SW480 (cell line): ENCODE data around the gene FXYD5.
A peak's percentile ranks its signal among the peaks of the same experiment; 100 is the strongest.

Experiments
- DNase-seq: peaks from one replicate; pipeline ENCODE4 v3.0.0-alpha.2; 2016; ENCODE audit warnings: low spot score

FXYD5 gene

GRCh38 chr19:35154525-35155406 is at the start of gene FXYD5:
Gene FXYD5 (plus strand): TSS chr19:35154735. CDS start chr19:35155551, 816 bp downstream.
- peak; percentile 54 for DNase-seq

DNA sequence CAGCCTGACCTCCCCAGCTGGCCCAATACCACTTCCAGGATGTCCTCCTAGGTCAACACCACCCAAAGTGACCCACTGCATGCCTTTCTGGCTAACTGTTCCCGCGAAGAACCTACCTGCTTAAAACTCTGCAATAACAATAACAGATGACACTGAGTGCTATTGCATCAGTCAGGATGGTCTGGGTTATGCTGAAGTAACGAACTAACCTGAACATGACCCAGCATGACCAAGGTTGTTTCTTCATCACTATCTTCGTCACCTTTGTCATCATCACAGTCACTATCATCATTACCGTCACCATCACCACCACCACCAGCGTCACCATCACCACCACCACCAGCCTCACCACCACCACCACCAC is 49.5 kb upstream of the FXYD5 start:
- no peak for DNase-seq

DNA sequence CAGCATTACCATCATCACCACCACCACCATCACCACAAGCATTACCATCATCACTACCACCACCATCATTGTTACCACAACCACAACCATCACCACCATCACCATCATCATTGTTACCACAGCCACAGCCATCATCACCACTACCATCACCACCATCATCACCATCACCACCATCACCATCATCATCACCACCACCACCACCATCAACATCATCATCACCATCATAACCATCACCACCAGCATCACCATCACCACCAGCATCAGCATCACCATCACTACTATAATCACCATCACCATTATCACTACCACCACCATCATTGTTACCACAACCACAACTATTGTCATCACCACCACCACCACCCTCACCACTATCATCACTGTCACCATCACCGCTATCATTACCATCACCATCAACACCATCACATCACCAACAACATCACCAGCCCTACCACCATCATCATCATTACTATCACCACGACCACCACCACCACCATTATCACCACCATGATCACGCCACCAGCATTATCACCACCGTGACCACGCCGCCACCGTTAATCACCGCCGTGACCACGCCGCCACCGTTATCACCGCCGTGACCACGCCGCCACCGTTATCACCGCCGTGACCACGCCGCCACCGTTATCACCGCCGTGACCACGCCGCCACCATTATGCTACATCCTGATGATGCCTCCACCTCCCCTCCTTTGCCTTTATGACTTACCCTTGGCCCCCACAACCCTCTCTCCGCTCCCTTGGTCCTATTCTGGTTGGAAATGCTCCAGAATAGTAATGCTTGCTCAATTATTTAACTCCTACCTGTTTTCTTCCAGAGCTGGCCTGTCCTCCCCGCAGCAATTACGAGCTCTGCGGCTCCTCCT is 48.9 kb upstream of the FXYD5 start:
- no peak for DNase-seq

DNA sequence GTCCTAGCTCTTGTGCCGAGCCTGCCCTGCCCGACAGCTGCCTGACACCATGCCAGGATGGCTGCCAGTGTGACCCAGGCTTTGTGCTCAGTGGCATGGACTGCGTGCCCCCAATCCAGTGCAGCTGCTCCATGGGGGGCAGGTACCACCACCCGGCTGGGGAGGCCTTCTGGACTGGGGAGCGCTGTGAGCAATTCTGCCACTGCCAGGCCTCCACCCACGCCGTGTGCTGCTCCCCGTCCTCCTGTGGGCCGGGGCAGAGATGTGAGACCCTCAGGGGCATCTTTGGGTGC is 48.3 kb upstream of the FXYD5 start:
- DNase-seq, result no peak

- DNase-seq, result no peak
Measured at GRCh38 chr19:35106898-35107541, 47.5 kb upstream of the FXYD5 start.

DNA sequence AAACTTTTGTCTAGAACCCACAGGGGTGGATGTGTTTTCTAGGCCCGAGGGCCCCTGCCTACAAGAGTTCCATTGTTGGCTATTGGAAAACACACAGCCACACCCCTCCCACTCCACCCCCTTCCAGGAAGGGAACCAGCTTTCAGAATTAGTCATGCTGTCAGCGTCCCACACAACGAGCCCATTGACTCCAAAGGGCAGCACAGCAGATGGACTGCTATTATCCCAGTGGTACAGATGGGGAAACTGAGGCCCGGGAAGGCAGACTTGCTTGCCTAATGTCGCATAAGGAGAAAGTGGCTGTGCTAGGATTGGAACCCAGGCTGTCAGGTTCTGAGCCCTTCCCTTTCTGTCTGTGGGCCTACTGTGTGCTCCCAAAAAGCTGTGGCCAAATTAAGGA is 47.0 kb upstream of the FXYD5 start:
- DNase-seq, result peak; percentile 90

- DNase-seq, result no peak
Measured at GRCh38 chr19:35108730-35109129, 45.8 kb upstream of the FXYD5 start.

DNA sequence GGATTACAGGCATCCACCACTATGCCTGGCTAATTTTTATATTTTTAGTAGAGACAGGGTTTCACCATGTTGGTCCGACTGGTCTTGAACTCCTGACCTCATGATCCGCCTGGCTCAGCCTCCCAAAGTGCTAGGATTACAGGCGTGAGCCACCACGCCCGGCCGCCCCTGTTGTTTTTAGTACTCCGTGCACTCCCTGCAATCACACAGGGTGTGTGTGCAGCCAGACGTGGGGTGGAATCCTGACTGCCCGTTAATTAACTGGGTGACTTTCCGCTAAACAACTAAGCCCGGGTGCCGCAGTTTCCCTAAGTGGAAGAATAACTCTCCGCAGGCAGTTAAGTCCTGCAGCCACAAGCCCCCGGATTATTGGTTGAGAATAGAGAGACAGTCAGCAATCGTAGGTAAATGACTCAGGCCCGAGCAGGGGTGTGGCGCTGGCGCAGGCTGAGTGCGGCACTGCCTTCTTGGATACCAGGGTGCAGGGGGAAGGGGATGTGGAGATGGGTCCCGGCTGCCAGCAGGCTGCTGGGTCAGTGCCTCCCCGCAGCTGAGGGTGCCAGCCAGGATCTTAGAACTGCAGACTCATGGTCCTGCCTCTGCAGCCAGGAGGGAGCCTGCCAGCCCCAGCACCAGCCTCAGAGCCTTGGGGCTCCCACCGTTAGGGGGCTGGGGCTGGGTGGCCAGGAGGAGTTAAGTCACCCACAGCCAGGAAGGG is 45.0 kb upstream of the FXYD5 start:
- no peak for DNase-seq

- no peak for DNase-seq
Measured at GRCh38 chr19:35110974-35111373, 43.6 kb upstream of the FXYD5 start.

- DNase-seq, result no peak
Measured at GRCh38 chr19:35112995-35113688, 41.4 kb upstream of the FXYD5 start.

DNA sequence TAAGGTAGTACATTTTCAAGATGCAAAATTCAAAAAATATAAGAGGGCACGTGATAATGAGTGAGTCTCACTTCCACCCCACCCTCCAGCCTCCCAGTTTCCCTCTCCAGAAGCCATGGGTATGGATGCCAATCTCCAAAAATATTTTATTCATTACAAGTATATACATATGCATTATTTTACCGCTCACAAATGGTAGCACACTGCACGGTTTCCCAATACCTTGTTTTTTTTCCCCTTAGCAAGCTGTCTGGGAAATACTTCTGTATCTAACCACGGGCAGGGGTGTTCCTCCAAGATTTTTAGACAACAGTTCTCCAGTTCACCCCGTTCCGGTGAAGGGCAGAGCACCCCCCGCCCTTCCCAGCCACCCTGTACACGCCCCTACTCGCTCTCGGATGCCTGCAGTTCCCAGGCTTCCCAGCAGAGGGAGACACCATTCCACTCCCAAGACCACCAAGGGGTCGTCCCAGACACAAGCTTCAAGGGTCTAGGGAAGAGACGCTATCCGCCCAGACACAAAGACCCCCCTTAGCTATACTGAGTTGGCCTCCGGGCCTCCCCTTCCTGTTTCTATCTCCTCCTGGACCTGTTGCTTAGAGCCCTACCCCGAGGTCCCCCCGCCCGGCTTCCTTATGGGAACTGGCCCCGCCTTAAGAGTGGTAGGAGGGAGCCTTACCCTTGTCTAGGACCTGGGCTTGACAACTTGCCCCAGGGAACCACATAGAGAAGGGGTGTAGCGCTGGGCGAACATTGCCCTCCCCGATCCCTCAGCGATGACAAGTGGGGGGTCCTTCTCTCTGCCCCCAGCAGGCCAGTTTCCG is 40.0 kb upstream of the FXYD5 start:
- DNase-seq, result peak; percentile 51

DNA sequence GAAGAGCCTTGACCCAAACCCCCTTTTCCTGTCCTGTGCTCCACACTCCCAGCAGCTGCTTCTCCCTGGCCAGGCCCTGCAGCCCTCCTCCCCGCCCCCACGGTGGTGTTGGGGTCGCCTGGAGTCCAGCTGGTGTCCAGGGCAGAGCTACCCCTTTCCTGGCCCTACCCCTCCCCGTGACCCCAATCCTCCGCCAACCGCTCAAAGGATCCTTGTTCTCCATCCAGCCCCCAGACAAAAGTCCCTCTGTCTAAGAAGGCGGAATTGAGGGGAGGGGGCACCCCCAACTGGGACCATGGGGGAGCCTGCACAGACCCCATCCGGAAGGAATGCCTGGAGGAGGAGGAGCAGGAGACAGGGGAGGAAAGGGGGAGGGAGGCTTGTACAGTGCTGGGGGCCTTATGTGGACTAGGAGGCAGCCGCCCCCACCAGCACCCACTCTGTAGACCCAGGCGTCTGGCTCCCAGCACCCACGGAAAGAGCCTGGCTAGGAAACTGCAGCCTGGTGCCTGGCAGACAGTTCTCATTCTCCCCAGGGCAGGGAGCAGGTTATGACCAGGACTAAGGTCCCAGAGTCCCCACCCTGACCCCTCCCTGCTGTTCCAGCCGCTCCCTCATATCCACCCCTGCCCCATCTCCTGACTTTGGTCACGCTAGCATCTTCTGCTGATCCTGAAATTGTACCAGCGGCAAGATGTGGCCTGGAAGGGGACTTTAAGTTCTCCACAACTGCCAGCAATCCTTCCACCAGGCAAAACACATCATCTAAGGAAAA is 39.2 kb upstream of the FXYD5 start, which contains the start of gene FXYD3:
Gene FXYD3 (plus strand): TSS at position 647 of the 775 bp plus-strand sequence. CDS start 3,554 bp downstream, outside the sequence.
- no peak for DNase-seq

- peak; percentile 53 for DNase-seq
Measured at GRCh38 chr19:35116072-35116801, 38.3 kb upstream of the FXYD5 start.

DNA sequence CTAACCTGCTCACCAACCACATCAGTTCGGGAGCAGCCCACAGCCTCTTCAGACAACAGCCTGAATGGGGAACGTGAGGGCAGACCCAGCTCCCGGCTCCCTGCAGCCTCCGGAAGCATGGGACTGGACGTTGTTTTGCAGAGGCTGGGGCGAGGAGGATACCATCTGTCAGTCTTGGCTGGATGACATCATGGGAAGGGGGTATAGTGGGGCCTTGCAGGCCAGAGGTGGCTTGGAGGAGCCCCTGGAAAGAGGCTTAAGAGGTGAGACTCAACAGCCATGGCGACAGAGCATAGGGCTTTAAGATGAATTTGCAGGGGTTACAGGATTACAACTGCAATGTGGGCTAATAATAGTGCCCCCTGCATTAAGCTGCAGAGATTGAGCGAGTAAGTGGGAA is 37.4 kb upstream of the FXYD5 start:
- DNase-seq, result no peak

DNA sequence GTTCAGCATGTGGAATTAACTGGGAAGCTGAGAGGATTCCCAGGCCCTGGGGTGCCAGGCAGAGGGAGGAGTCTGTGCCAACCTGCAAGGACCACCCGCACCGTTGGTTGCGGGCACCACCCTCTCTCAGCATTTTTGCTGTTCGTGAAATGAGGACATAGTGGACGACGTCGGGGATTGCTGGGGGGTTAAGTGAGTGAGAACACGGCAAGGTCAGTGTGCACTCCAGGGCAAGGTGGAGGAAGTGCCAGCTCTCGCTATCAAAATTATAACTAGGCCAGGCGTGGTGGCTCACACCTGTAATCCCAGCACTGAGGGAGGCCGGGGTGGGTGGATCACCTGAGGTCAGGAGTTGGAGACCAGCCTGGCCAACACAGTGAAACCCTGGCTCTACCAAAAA is 36.7 kb upstream of the FXYD5 start:
- no peak for DNase-seq

DNA sequence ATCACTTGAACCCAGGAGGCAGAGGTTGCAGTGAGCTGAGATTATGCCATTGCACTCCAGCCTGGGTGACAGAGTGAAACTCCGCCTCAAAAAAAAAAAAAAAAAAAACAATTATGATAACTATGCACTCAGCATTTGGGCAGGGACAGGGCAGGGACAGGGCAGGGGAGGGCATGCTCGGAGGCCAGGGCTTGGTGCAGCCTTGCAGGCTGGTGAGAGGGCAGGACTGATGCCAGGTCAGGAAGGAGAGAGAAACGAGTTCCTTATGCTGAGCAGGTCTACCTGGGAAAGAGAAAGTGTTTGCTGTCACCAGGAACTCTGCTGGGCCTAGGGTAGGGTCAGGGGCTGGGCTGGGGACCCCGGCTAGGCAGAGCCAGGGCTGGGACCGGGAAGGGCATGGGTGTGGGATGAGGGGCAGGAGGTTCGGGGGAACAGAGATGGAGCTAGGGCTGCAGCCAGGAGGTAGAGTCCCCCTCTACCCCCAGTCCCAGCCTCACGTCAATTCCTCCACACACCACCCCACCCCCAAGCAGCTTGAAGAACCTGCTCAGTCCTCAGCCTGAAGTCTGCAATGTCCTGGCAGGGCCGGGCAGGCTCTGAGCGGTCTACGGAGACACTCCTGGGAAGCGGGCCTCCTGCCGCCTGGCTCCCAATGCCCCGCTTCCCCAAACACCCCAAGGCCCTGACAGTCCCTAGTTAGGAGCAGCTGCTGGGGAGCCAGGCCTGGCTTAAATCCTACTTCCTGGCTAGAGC is 36.1 kb upstream of the FXYD5 start:
- DNase-seq, result no peak

DNA sequence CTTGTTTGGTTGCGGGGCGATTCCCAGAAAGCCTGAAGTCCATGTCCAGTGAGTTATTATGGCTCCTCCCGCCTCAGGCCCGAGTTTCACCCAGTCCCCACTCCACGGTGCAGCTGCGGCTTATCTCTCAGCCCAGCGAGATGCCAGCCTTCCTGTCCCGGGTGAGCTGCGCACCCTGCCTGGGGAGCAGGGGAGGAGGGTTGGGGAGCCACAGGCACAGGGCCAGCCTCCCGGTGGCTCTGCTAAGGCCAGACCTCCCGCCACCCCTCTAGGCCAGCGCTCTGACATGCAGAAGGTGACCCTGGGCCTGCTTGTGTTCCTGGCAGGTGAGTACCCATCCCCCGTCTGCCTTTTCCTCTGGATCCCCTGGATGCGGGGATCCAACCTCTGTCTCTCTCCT is 35.4 kb upstream of the FXYD5 start:
- DNase-seq, result no peak

DNA sequence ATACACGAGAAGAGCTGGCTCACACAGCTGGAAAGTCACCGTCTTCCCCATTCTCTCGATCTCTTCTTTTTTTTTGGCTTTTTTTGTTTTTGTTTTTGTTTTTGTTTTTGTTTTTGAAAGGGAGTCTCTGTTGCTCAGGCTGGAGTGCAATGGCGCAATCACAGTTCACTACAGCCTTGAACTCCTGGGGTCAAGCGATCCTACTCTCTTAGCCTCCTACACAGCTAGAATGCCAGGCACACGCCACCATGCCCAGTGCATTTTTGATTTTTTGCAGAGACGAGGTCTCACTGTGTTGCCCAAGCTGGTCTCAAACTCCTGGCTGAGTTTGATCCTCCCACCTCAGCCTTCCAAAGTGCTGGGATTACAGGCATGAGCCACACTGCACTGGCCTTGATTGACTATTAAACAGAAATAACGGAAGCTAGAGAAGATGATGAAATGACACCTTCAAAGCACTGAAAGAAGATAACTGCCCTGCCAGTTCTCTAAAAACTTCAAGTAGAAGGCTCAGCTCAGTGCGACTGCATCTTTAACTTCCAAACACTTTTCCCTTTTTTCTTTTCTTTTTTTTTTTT is 34.9 kb upstream of the FXYD5 start:
- DNase-seq, result no peak
